IMR-90 (cell line): ENCODE measurements around the gene ADAMTS17. TPM values are rescaled to one million over a fixed set of nuclear protein-coding genes. Genes with fewer than 3 reads are reported as not detected.

ENCODE experiments used
- ATAC-seq: fragments of 200-7000 bp; cut with Tn5 transposase; 2 replicates; pipeline ENCODE4 v1.9.1; 2020; ENCODE audit warnings: low read depth, mild to moderate bottlenecking, moderate library complexity
- BruUV-seq: library from RNA; stranded (reverse); fragments of 400-500 nt; replicated peaks from 2 replicates; lab custom pipeline; 2021; lab: Mats Ljungman, UMichigan
- CTCF ChIA-PET: fragments of 300-600 bp; formaldehyde crosslinking; extraction: SDS; loops from one replicate; lab custom pipeline; 2021; ENCODE audit warnings: antibody characterized with exemption; lab: Yijun Ruan, JAX
- POLR2A ChIA-PET: fragments of 300-600 bp; sonication (Branson Sonifier 250); formaldehyde crosslinking; loops from one replicate; lab custom pipeline; 2022; ENCODE audit warnings: antibody characterized with exemption; ENCODE audit not compliant: unreplicated experiment; lab: Charles Lee
- DNase-seq: peaks from one replicate; pipeline ENCODE4 v3.0.0; 2013
- H2AFZ ChIP-seq: replicated peaks from 2 replicates; pipeline ENCODE3; 2013; ENCODE audit warnings: low read length, mild to moderate bottlenecking; ENCODE audit not compliant: poor library complexity
- H2AK5ac ChIP-seq: 2 replicates; pipeline ENCODE4 v1.6.1; 2013; ENCODE audit warnings: low read depth, low read length, inconsistent platforms
- H2AK9ac ChIP-seq: replicated peaks from 2 replicates; pipeline ENCODE3; 2013; ENCODE audit warnings: mild to moderate bottlenecking, low read depth, low read length, moderate library complexity; ENCODE audit not compliant: poor library complexity
- H2BK120ac ChIP-seq: 2 replicates; pipeline ENCODE4 v1.6.1; 2013; ENCODE audit warnings: low read depth, low read length, inconsistent platforms
- H2BK15ac ChIP-seq: 3 replicates; pipeline ENCODE4 v1.6.1; 2013; ENCODE audit warnings: low read depth, low read length, inconsistent platforms
- H2BK20ac ChIP-seq: 2 replicates; pipeline ENCODE4 v1.6.1; 2013; ENCODE audit warnings: low read depth, mild to moderate bottlenecking, inconsistent platforms, low read length, moderate library complexity
- H2BK5ac ChIP-seq: 2 replicates; pipeline ENCODE4 v1.6.1; 2013; ENCODE audit warnings: mild to moderate bottlenecking, low read depth, low read length, inconsistent platforms; ENCODE audit not compliant: poor library complexity, severe bottlenecking
- H3K14ac ChIP-seq: replicated peaks from 2 replicates; pipeline ENCODE4 v1.6.1; 2013; ENCODE audit warnings: low read depth, low read length, inconsistent platforms
- H3K18ac ChIP-seq: 2 replicates; pipeline ENCODE4 v1.6.1; 2013; ENCODE audit warnings: low read depth, low read length, control low read depth
- H3K23ac ChIP-seq: 2 replicates; pipeline ENCODE4 v1.6.1; 2013; ENCODE audit warnings: low read depth, low read length, inconsistent platforms
- H3K27ac ChIP-seq: 2 replicates; pipeline ENCODE4 v1.5.1; 2013; ENCODE audit warnings: mild to moderate bottlenecking, control low read depth, low read length; ENCODE audit not compliant: insufficient read depth
- H3K27me3 ChIP-seq: 2 replicates; pipeline ENCODE4 v1.6.1; 2013; ENCODE audit warnings: low read length; ENCODE audit not compliant: control insufficient read depth, insufficient read depth
- H3K36me3 ChIP-seq: 2 replicates; pipeline ENCODE4 v1.6.1; 2013; ENCODE audit warnings: low read length, mixed read lengths; ENCODE audit not compliant: control insufficient read depth, insufficient read depth
- H3K4ac ChIP-seq: 2 replicates; pipeline ENCODE4 v1.6.1; 2013; ENCODE audit warnings: low read depth, low read length, inconsistent platforms
- H3K4me1 ChIP-seq: 2 replicates; pipeline ENCODE4 v1.6.1; 2013; ENCODE audit warnings: low read length, mixed read lengths; ENCODE audit not compliant: control insufficient read depth, insufficient read depth
- H3K4me2 ChIP-seq: 2 replicates; pipeline ENCODE4 v1.6.1; 2013; ENCODE audit warnings: low read depth, mild to moderate bottlenecking, control low read depth, low read length, moderate library complexity
- H3K4me3 ChIP-seq: 2 replicates; pipeline ENCODE4 v1.5.1; 2013; ENCODE audit warnings: low read depth, mild to moderate bottlenecking, control low read depth, low read length, moderate library complexity; ENCODE audit not compliant: insufficient read depth
- H3K56ac ChIP-seq: 2 replicates; pipeline ENCODE4 v1.6.1; 2013; ENCODE audit warnings: low read length, inconsistent platforms; ENCODE audit not compliant: insufficient read depth; ENCODE audit errors: extremely low read depth
- H3K79me1 ChIP-seq, 2 experiments: 2 replicates each; pipeline ENCODE4 v1.6.1; 2013; ENCODE audit warnings: low read length in 2 of 2, inconsistent platforms in 1 of 2, low read depth in 1 of 2
- H3K9ac ChIP-seq: 2 replicates; pipeline ENCODE4 v1.6.1; 2013; ENCODE audit warnings: low read depth, low read length, control low read depth
- H3K9me1 ChIP-seq: 2 replicates; pipeline ENCODE4 v1.6.1; 2013; ENCODE audit warnings: low read length, inconsistent platforms; ENCODE audit not compliant: insufficient read depth
- H3K9me3 ChIP-seq: 2 replicates; pipeline ENCODE4 v1.6.1; 2013; ENCODE audit warnings: low read length; ENCODE audit not compliant: control insufficient read depth, insufficient read depth
- H4K20me1 ChIP-seq: 2 replicates; pipeline ENCODE4 v1.6.1; 2013; ENCODE audit warnings: low read length, inconsistent platforms; ENCODE audit not compliant: insufficient read depth
- H4K5ac ChIP-seq: 2 replicates; pipeline ENCODE4 v1.6.1; 2013; ENCODE audit warnings: mild to moderate bottlenecking, low read depth, low read length, control low read depth
- H4K8ac ChIP-seq, 2 experiments: 2 replicates each; pipeline ENCODE4 v1.6.1; 2013; ENCODE audit warnings: low read depth in 2 of 2, low read length in 2 of 2, control low read depth in 1 of 2, inconsistent platforms in 1 of 2
- H4K91ac ChIP-seq: 2 replicates; pipeline ENCODE4 v1.6.1; 2013; ENCODE audit warnings: low read depth, low read length, inconsistent platforms; ENCODE audit not compliant: insufficient read depth
- MAZ ChIP-seq: IDR thresholded peaks from 2 replicates; pipeline ENCODE4 v1.6.1; 2012; ENCODE audit warnings: low read depth, mild to moderate bottlenecking, low read length, improper control_type of control experiment, moderate library complexity, borderline replicate concordance
- POLR2A ChIP-seq: IDR thresholded peaks from 2 replicates; pipeline ENCODE4 v1.6.1; 2012; ENCODE audit warnings: mild to moderate bottlenecking, low read depth, low read length
- SMC3 ChIP-seq: fragments of 150-350 bp; IDR thresholded peaks from 2 replicates; pipeline ENCODE4 v1.6.1; 2016; ENCODE audit warnings: low read depth, mild to moderate bottlenecking, antibody characterized with exemption, low read length, moderate library complexity
- USF2 ChIP-seq: fragments of 150-350 bp; IDR thresholded peaks from 2 replicates; pipeline ENCODE4 v1.6.1; 2017; ENCODE audit warnings: mild to moderate bottlenecking, antibody characterized with exemption, low read length, low read depth
- WGBS, 2 experiments: methylation state at CpG; one replicate each; pipeline versions ENCODE4 v1.1.5 to v1.1.7; 2013; ENCODE audit warnings: missing lambda C conversion rate in 2 of 2; ENCODE audit not compliant: insufficient read length in 1 of 2; ENCODE audit errors: extremely low coverage in 2 of 2; 5-methylcytosine and 5-hydroxymethylcytosine counted together
- dilution Hi-C: fragments of 300-500 bp; cut with HindIII; formaldehyde crosslinking; loops from one replicate; pipeline ENCODE4 v1.14.3; 2018; ENCODE audit warnings: low sequenced_read_pairs; ENCODE audit not compliant: unreplicated experiment
- in situ Hi-C: fragments of 300-500 bp; cut with MboI; formaldehyde crosslinking; loops from 3 replicates; pipeline ENCODE4 v1.14.3; 2019; ENCODE audit warnings: low sequenced_read_pairs, inconsistent platforms, mixed read lengths
- intact Hi-C: fragments of 100-400 bp; cut with micrococcal nuclease; formaldehyde crosslinking; loops from 2 replicates; pipeline ENCODE4 v1.10.0; 2022
- polyA plus RNA-seq, 3 experiments: library from polyadenylated mRNA; depleted of rRNA; stranded (reverse); fragments of >200 nt; gene quantifications; 2 replicates each; pipeline ENCODE4 v1.2.3, GENCODE V29; 2012; ENCODE audit warnings: low replicate concordance in 1 of 3
- total RNA-seq: library from RNA; depleted of rRNA; stranded (reverse); fragments of >200 nt; gene quantifications from 2 replicates; pipeline ENCODE4 v1.2.3, GENCODE V29; 2012

The ADAMTS17 gene
- total and polyA plus RNA-seq, 2 of the 4 experiments (the other 2 are of a cell fraction) = 0.03 TPM; not detected in 1

GRCh38 chr15:100057281-100057680, 284.5 kb downstream of the ADAMTS17 start:
- Histone ChIP-seq H2BK20ac (no peak overlapping the region), H2BK120ac (no peak overlapping the region), H3K9ac (no peak overlapping the region), H3K18ac (no peak overlapping the region), H3K56ac (no peak overlapping the region), H3K14ac (no peak overlapping the region), H3K27me3 (peaks cover 2% of the 10 kb centered on the region; the same call in 1 of the 2 replicates), H2AK5ac (no peak overlapping the region), H2BK5ac (no peak overlapping the region), H3K36me3 (no peaks in the 10 kb centered on the region), H4K8ac (no peak overlapping the region), H3K4me1 (no peaks in the 10 kb centered on the region), H3K9me1 (no peaks in the 10 kb centered on the region), H3K4me2 (no peak overlapping the region), H4K91ac (no peak overlapping the region), H4K5ac (no peak overlapping the region), H2BK15ac (no peak overlapping the region), H2AFZ (no peak overlapping the region), H2AK9ac (no peak overlapping the region), H3K4me3 (no peak overlapping the region), H3K4ac (no peak overlapping the region), H4K20me1 (no peaks in the 10 kb centered on the region), H3K27ac (no peak overlapping the region), H3K79me1 (no peaks in the 10 kb centered on the region), H3K23ac (no peak overlapping the region), H3K9me3 (peaks cover 7% of the 10 kb centered on the region)
- ChIA-PET POLR2A (no interaction called here), CTCF (no interaction called here)
- dilution Hi-C loops (no loop called here), intact Hi-C loops (no loop called here), in situ Hi-C loops (no loop called here)
- DNase-seq (no peak), ATAC-seq (no peak)
- WGBS, 2 experiments = 68% methylated on average over 3 of the region's 8 CpGs; no CpG with 5 or more reads in 1 of the 2 experiments
- no peak for TF ChIP-seq MAZ
- TF ChIP-seq POLR2A = no peak
- TF ChIP-seq SMC3 = no peak
- no peak for TF ChIP-seq USF2
- no TSS peak for BruUV-seq
